ENCODE data around the gene CDKL5.

The CDKL5 gene

GRCh38 chrX:18491587-18492340 lies 66.4 kb downstream of the CDKL5 start:
- H3K4me3 ChIP-seq (ENCODE audit: low read depth, low read length), result no peak overlapping the region
- no peaks in the 10 kb centered on the region for H3K9me3 ChIP-seq (ENCODE audit: severe bottlenecking)
- TF ChIP-seq CTCF (IDR thresholded peaks at IDR 0.05; ENCODE audit: low read depth, low read length), result no peak
- no peaks in the 10 kb centered on the region for H3K27me3 ChIP-seq (ENCODE audit: insufficient read depth, low read depth, severe bottlenecking)
- no peak overlapping the region for H3K27ac ChIP-seq
- peaks cover 21% of the 10 kb centered on the region for H3K36me3 ChIP-seq
- DNase-seq, result no peak

GRCh38 chrX:18534949-18535348 lies 109.5 kb downstream of the CDKL5 start:
- Histone ChIP-seq H3K36me3 (peaks cover 50% of the 10 kb centered on the region), H3K4me3 (ENCODE audit: low read depth, low read length) (no peak overlapping the region), H3K27ac (no peak overlapping the region), H3K27me3 (ENCODE audit: insufficient read depth, low read depth, severe bottlenecking) (no peaks in the 10 kb centered on the region), H3K9me3 (ENCODE audit: severe bottlenecking) (no peaks in the 10 kb centered on the region)
- no peak for DNase-seq
- no peak for TF ChIP-seq CTCF (IDR thresholded peaks at IDR 0.05; ENCODE audit: low read depth, low read length)

GRCh38 chrX:18537068-18537467 lies 111.7 kb downstream of the CDKL5 start:
- DNase-seq, result no peak
- TF ChIP-seq CTCF (IDR thresholded peaks at IDR 0.05; ENCODE audit: low read depth, low read length), result no peak
- no peak overlapping the region for H3K27ac ChIP-seq
- no peaks in the 10 kb centered on the region for H3K27me3 ChIP-seq (ENCODE audit: insufficient read depth, low read depth, severe bottlenecking)
- no peak overlapping the region for H3K4me3 ChIP-seq (ENCODE audit: low read depth, low read length)
- H3K36me3 ChIP-seq, result peaks cover 47% of the 10 kb centered on the region
- no peaks in the 10 kb centered on the region for H3K9me3 ChIP-seq (ENCODE audit: severe bottlenecking)

- Histone ChIP-seq H3K27me3 (ENCODE audit: insufficient read depth, low read depth, severe bottlenecking) (no peaks in the 10 kb centered on the region), H3K27ac (no peak overlapping the region), H3K36me3 (peaks cover 47% of the 10 kb centered on the region), H3K9me3 (ENCODE audit: severe bottlenecking) (no peaks in the 10 kb centered on the region), H3K4me3 (ENCODE audit: low read depth, low read length) (no peak overlapping the region)
- DNase-seq, result no peak
- TF ChIP-seq CTCF (IDR thresholded peaks at IDR 0.05; ENCODE audit: low read depth, low read length), result no peak
These were observed 112.1 kb downstream of the CDKL5 start for GRCh38 chrX:18537524-18537923.

- DNase-seq, result no peak
- Histone ChIP-seq H3K27ac (no peak overlapping the region), H3K36me3 (peaks cover 27% of the 10 kb centered on the region), H3K27me3 (ENCODE audit: insufficient read depth, low read depth, severe bottlenecking) (no peaks in the 10 kb centered on the region), H3K9me3 (ENCODE audit: severe bottlenecking) (no peaks in the 10 kb centered on the region), H3K4me3 (ENCODE audit: low read depth, low read length) (no peak overlapping the region)
- TF ChIP-seq CTCF (IDR thresholded peaks at IDR 0.05; ENCODE audit: low read depth, low read length), result no peak
These were observed 116.7 kb downstream of the CDKL5 start for GRCh38 chrX:18542131-18542530.

GRCh38 chrX:18542905-18543304 lies 117.5 kb downstream of the CDKL5 start:
- DNase-seq, result no peak
- no peak overlapping the region for H3K27ac ChIP-seq
- no peak overlapping the region for H3K4me3 ChIP-seq (ENCODE audit: low read depth, low read length)
- TF ChIP-seq CTCF (IDR thresholded peaks at IDR 0.05; ENCODE audit: low read depth, low read length), result no peak
- no peaks in the 10 kb centered on the region for H3K27me3 ChIP-seq (ENCODE audit: insufficient read depth, low read depth, severe bottlenecking)
- H3K9me3 ChIP-seq (ENCODE audit: severe bottlenecking), result no peaks in the 10 kb centered on the region
- H3K36me3 ChIP-seq, result peaks cover 27% of the 10 kb centered on the region
